IPS-18c (cell line): ENCODE results near the gene MAPK14.

ENCODE experiments used
- H3K4me3 ChIP-seq: 2 replicates; pipeline ENCODE4 v1.7.0; 2013; ENCODE audit warnings: low read depth, mild to moderate bottlenecking, low read length, moderate library complexity; ENCODE audit not compliant: insufficient read depth
- H3K9me3 ChIP-seq: one replicate; pipeline ENCODE4 v1.6.1; 2013; ENCODE audit warnings: mild to moderate bottlenecking, low read length, moderate library complexity; ENCODE audit not compliant: control insufficient read depth, insufficient read depth

The MAPK14 gene

DNA sequence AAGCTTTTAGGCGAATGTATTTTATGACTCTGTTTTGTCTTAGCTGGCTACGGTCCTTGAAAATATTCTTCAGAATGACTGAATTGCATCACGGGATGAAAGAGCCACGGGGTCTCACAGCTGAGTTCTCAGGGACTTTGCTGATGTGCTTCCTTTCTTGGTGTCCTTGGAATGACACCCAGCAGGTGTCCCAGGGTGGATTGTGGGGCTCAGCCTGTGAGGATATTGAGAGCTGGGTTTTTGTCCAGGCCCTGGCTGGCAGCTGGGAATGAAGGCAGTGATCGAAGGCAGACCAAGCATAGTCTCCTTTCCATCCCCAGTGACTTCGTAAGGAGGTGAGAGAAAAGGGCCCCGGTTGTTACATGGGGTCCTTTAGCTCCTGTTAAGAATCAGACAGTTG lies 83.9 kb downstream of the MAPK14 start:
- Histone ChIP-seq H3K9me3 (no peaks in the 10 kb centered on the region), H3K4me3 (no peak overlapping the region)

DNA sequence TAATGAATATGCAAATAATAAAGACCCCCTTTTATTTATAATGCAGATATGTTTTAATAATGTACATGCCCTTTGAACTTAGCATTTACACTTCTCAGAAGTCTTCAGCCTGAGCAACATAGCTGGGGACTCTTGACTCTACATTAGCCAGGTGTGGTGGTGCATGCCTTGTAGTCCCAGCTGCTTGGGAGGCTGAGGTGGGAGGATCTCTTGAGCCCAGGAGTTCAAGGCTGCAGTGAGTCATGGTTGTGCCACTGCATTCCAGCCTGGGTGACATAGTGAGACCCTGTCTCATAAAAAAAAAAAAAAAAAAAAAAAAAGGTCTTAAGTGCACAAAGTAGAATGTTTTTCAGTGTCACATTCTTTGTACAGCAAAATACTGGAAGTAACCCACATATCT lies 85.4 kb downstream of the MAPK14 start:
- no peak overlapping the region for H3K4me3 ChIP-seq

DNA sequence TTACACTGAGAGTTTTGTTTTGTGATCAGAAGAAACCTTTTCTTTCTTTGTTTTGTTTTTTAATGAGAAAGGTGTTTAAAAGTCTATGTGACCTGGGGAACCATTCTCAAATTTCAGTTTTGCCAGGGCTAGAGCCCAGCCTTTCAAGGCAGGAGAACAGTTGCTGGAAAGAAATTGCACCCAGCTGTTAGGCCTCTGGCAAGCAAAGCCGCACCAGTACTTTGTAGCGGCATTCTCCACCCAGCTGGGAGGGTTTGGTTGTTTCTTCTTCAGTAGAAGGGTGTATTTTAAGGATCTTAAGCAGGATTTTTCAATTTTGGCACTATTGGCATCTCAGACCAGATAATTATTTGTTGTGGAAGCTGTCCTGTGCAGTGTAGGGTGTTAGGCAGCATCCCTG lies 86.1 kb downstream of the MAPK14 start:
- Histone ChIP-seq H3K9me3 (no peaks in the 10 kb centered on the region), H3K4me3 (no peak overlapping the region)

More for the DNA sequence above, 85.4 kb downstream of the MAPK14 start:
- H3K9me3 ChIP-seq: no peaks in the 10 kb centered on the region

DNA sequence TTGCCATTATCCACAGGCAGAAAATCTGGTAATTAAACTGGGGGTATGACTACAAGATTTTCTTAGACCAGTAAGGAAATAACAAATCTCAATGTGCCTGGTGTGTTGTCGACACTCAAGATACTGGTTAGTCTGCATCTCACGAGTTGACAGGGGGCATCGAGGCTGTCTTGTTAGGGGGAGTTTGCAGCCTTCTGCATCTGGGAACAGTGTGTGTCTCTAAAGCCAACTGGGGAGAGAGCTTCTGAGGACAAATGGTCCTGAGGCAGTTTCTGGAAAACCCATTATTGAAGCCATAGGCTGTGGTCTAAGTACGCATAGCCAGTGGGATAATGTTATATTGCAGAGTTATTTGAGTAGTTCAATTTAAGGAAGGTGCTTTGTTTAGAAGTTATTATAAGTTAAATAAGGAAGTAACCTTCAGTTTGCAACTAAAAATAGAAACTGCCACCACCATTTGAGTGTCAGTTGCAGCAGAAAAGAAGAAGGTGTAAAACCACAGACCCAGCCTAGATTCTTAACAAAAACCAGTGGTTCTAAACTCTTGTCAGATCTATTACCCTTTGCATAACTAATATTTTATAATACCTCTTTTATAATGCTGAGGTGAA lies 87.3 kb downstream of the MAPK14 start:
- no peak overlapping the region for H3K4me3 ChIP-seq

DNA sequence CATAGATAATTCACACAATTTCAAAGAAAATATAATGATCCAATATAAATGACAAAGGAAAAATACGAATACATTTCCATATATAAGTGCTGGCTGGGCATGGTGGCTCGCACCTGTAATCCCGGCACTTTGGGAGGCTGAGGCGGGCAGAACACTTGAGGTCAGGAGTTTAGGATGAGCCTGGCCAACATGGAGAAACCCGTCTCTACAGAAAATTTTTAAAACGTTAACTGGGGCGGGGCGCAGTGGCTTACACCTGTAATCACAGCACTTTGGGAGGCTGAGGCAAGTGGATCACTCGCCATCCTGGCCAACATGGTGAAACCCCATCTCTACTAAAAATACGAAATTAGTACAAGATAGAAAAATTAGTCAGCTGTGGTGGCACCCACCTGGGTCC lies 87.8 kb downstream of the MAPK14 start:
- no peak overlapping the region for H3K4me3 ChIP-seq

More for the DNA sequence above, 87.3 kb downstream of the MAPK14 start:
- no peaks in the 10 kb centered on the region for H3K9me3 ChIP-seq

DNA sequence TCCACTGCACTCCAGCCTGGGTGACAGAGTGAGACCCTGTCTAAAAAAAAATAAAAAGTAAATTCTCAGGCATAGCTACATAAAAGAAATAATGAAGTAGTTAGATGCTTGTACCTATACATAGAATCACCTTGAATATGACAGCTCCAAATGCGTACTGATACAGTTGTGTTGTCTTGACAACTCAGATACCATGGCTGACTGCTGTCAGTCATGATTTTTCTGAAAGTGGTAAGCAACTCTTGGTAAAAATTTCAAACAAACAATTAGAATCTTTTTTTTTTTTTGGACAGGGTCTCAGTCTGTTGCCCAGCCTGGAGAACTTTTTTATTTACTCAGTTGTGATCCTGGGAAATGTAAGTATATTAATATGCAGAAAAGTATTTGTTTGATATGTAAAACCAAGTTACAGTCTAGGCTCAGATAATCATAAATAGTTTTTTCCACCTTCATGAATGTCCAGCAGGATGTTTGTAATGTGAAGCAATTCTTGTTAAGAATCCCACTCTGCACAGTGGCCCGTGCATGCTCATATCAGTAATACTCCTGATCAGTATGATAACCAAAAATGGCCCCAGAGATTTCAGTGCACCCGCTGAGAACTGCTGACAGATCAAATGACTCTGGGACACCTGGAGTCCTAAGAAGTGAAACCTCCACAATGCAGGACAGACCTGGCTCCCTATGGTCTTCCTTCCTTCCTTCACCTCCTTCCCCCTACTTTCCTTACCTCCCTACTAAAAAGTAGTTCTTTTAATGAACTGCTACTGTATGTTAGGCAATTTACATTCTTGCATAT lies 88.7 kb downstream of the MAPK14 start:
- H3K4me3 ChIP-seq: no peak overlapping the region
- H3K9me3 ChIP-seq: no peaks in the 10 kb centered on the region

More for the DNA sequence above, 87.8 kb downstream of the MAPK14 start:
- no peaks in the 10 kb centered on the region for H3K9me3 ChIP-seq

DNA sequence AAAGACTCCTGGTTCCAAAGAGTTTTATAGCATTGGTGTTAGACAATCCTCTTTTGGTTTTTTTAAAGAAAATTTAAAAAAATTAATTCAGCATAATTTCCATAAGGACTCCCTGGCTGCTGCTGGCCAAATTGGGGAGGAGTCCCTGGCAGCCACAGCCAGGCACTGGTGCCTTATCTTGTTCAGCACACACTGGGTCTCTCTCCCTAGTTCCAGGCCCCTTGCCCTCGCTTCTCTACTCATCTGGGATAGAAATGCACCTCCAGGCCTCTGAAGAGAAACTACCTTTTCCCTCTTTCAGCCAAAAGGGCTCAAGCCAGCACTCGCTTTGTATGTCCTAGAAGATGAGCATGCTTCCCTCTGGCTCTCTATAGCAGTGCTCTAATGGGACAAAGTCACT lies 89.3 kb downstream of the MAPK14 start:
- no peaks in the 10 kb centered on the region for H3K9me3 ChIP-seq
- no peak overlapping the region for H3K4me3 ChIP-seq

DNA sequence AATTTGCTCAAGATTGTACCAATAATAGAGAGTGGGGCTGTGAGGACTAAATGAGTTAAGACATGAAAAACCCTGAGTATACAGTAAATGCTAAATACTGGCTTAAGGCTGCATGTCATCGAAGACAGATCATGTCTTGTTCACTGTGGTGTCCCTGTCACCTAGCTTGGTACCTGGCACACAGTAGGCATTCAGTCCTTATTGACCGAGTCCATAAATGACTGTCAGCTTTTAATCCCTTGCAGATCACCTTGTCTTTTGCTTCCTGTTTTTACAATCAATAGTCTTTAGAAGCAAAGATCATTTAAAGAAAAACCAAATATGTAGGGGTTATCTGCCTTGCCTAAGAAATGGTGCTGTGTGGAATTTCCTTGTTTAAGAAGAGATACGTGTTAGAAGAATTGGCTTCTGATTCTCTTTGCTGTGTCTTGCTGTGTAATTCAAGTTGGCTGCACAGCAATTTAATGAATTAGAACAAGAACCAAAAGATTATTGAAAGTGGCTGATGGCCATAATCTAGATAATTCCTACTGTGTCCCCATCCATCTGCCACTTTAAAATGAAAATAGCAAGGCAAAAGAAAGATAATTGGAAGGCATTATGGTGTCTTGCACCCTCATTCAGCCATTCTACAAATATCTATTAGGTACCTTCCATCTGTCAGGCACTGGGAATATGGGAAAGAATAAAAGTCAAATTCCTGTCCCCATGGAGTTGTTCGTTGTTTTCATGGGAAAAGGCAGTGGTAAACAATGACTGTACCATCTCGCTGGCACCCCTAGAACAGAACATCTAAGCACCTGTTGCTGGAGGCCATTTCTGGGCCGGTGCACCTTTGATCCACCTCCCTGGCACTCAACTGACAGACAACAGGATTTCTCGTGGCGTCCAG lies 90.3 kb downstream of the MAPK14 start:
- H3K9me3 ChIP-seq: no peaks in the 10 kb centered on the region
- H3K4me3 ChIP-seq: no peak overlapping the region

DNA sequence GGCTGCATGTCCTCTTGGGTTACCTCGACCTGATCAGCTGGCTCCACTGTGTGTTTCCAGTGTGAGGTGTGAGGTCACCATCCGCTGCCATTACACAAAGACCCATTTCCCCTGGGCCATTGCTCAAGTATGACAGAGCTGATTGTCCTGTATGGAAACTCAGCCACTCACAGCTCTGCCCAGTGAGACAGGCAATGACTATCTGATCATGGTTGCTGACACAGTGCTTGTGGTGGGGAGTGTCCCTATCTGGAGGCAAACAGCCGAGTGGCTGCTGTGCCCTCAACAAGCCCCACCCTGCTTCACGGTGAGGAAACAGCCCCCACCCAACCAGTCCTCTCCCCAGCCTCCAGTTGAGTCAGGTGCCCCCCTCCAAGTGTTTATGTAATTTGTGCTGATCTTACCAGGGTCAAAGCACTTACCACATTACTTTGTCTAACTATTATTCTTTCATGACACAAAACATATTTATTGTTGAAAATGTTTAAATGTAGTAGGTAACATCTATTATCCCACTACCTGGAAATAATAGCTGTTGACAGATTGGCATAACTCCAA lies 91.0 kb downstream of the MAPK14 start:
- no peak overlapping the region for H3K4me3 ChIP-seq
- no peaks in the 10 kb centered on the region for H3K9me3 ChIP-seq

DNA sequence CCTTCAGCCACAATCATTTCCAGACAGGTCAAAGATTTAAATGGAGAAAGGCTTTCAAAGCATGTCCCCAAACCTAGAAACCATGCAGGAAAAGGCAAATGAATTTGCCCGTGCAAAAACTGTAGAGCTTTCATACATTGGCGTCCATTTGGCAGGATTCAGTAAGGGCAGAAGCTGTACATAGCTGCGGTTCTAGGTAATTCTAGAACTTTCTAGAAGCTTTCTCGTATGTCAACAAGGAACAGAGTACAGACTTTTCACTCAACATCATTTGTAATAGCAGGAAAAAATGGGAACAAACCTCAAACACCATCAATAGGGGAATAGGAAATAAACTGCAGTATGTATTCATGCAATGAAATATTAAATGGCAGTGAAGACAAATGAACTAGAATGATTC lies 91.6 kb downstream of the MAPK14 start:
- Histone ChIP-seq H3K4me3 (no peak overlapping the region), H3K9me3 (no peaks in the 10 kb centered on the region)

DNA sequence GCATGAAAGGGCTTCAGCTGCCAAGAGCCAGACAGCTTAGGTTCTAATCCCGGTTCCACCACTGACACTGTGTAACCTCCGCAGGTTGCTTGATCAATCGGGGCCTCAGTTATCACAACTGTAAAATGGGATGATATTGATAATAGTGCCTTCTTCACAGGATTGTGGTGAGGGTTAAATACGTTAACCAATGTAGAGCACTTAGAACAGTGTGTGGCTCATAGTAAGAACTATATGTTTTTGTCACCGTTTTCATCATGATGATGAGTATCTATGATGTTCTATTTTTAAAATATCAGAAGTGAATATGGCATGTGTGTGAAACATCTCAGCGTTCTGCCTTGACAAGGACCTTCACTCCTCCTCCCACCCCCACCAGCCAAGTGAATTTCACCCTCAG lies 92.4 kb downstream of the MAPK14 start:
- no peaks in the 10 kb centered on the region for H3K9me3 ChIP-seq
- no peak overlapping the region for H3K4me3 ChIP-seq

DNA sequence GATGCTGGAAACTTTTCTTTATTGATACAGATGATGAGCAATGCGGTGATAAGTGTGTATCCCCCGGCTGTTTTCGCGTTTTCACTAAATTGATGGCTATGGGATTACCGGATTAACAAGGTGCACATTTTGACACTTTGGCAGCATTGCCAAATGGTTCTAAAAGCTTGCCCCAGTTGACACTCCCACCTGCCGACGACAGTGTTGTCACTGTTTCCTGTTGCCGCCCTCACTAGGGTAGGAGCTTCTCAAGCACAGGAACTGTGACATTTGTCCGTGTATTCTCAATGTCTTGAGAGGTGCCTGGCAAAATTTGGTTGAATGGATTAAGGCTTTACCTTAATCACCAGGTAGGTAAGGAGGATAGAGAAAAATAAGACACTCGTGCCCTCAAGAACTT lies 92.9 kb downstream of the MAPK14 start:
- Histone ChIP-seq H3K9me3 (no peaks in the 10 kb centered on the region), H3K4me3 (no peak overlapping the region)

DNA sequence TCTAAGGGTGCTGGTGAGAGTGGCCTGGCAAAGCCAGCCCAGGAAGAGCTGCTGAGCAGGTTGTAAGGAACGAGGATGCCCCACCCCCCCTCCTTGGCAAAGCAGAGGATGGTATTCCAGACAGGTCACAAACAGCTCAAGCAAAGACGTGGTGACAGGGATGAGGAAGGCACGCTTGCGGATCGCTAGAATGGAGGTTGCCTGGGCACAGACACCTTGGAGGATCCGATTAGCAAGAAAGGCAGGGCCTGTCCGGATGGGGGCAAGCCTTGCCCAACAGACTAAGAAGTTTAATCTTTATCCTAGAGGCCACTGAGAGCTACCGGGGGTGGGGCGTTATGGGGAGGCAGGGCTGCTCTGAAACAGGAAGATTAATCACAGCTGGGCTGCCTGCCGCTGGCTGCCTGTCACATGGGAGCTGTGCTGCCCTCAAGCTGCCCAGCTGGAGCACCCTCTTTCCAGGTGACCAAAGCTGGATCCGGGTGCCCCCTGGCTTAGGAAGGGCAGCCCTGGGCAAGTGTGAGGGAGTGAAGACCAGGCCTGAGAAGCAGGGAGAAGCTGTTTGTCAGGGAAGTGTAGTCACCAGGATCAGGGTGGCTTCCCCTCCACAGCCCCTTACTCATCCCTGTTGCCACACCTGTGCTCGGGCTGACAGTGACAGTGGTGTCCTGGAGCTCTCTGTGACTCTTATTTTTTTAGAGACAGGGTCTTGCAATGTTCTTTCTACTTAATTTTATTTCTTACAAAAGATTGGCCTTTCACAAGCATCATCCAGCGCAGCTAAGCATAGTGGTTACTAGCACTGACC lies 93.6 kb downstream of the MAPK14 start:
- no peaks in the 10 kb centered on the region for H3K9me3 ChIP-seq
- no peak overlapping the region for H3K4me3 ChIP-seq

DNA sequence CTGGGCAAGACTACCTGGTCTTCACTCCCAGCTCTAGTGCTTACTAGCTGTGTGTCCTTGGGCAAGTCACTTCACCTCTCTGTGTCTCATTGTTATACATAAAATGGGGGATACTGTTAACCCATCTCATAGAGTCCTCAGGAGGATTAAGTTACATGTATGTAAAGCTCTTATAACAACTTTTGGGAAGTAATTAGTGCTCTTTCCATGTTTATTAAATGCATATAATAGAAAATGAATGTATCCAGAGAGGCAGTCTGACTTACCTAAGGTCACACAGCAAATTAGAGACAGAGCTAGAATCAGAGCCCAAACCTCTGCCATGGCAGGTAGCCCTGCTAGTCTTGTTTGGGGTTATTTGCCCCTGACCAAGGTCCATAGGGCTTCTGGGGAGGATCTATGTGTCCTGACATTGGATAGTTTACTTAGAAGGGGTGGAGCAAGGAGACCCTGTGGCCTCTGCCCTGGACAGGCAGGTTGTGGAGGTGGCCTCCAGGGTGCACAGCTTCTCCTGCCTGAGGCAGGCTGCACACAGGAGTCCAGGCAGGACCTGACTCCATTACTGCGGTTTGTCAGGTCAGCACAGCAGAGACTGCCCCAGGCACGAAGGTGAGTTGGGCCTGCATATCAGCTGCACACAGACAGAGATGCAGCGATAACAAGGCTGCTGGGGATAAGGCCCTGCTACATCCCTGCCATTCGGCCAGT lies 94.3 kb downstream of the MAPK14 start:
- H3K9me3 ChIP-seq: no peaks in the 10 kb centered on the region
- H3K4me3 ChIP-seq: no peak overlapping the region

DNA sequence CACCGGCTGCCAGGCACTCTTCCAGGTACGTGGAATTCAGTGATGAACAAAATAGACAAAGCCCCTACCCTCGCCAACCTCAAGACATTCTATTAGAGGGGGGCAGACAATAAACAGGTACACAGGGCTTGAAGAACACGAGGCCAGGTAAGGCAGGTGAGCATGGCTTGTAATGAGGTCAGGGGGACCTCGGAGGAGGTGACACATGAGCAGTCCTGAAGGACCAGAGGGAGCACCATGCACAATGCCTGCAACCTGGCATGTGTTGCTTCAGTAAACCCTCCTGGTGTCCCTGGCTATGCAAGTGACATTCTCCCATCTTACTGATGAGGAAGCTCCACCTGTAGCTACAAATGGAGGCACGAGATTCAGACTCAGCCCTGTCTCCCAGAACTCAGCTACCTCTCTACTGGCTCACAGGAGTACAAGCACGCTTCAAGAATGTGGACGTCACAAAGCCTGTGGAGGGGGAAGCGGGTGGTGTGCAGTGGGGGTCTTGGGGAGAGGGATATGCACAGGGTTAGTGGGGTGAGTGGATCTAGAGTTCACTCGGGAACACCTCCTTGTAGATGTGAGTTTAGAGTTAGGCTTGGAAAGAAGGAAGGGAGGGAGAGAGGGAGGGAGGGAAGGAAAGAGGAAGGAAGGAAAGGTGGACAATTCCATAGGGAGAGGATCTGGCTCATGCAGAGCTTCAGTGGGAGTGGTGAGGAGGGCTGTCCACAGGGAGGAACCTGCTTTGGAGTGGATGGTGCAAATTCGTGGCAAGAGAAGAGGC lies 95.1 kb downstream of the MAPK14 start:
- Histone ChIP-seq H3K4me3 (no peak overlapping the region), H3K9me3 (no peaks in the 10 kb centered on the region)
